Neuronal stem cell (in vitro differentiated cells): ENCODE data around the gene SMIM33.

ENCODE experiments used
- DNase-seq: peaks from one replicate; pipeline ENCODE4 v3.0.0-alpha.2; 2013; ENCODE audit warnings: low spot score
- H2AFZ ChIP-seq: one replicate; pipeline ENCODE4 v1.6.1; 2013; ENCODE audit warnings: mild to moderate bottlenecking, low read length, inconsistent platforms
- H2AK5ac ChIP-seq: 2 replicates; pipeline ENCODE4 v1.6.1; 2013; ENCODE audit warnings: low read depth, mild to moderate bottlenecking, inconsistent platforms, low read length, moderate library complexity, mixed read lengths
- H2BK120ac ChIP-seq: 2 replicates; pipeline ENCODE4 v1.6.1; 2013; ENCODE audit warnings: low read depth, mild to moderate bottlenecking, inconsistent platforms, low read length, moderate library complexity, mixed read lengths
- H2BK12ac ChIP-seq: one replicate; pipeline ENCODE4 v1.6.1; 2013; ENCODE audit warnings: low read length, inconsistent platforms
- H2BK15ac ChIP-seq: 2 replicates; pipeline ENCODE4 v1.6.1; 2013; ENCODE audit warnings: mild to moderate bottlenecking, low read length, inconsistent platforms, mixed read lengths
- H2BK5ac ChIP-seq: one replicate; pipeline ENCODE4 v1.6.1; 2013; ENCODE audit warnings: inconsistent platforms, mild to moderate bottlenecking, low read length, moderate library complexity
- H3K14ac ChIP-seq: one replicate; pipeline ENCODE4 v1.6.1; 2013; ENCODE audit warnings: low read length, inconsistent platforms
- H3K18ac ChIP-seq: 2 replicates; pipeline ENCODE4 v1.6.1; 2013; ENCODE audit warnings: low read length, inconsistent platforms
- H3K23ac ChIP-seq: 2 replicates; pipeline ENCODE4 v1.6.1; 2013; ENCODE audit warnings: low read depth, mild to moderate bottlenecking, mixed read lengths, low read length, inconsistent platforms; ENCODE audit not compliant: poor library complexity
- H3K27ac ChIP-seq: replicated peaks from 3 replicates; pipeline ENCODE4 v1.5.1; 2013; ENCODE audit warnings: low read length, inconsistent platforms
- H3K27me3 ChIP-seq, 3 experiments: 2 replicates each; pipeline ENCODE4 v1.6.1; 2013; ENCODE audit warnings: low read length in 3 of 3, mild to moderate bottlenecking in 2 of 3, inconsistent platforms in 1 of 3, low read depth in 1 of 3, mixed read lengths in 1 of 3, moderate library complexity in 1 of 3; ENCODE audit not compliant: control insufficient read depth in 3 of 3, insufficient read depth in 3 of 3
- H3K36me3 ChIP-seq, 2 donors: replicated peaks in 1 of 2; 2 replicates each; pipeline ENCODE4 v1.6.1; 2013; ENCODE audit warnings: low read length in 2 of 2; ENCODE audit not compliant: control insufficient read depth in 2 of 2, insufficient read depth in 2 of 2
- H3K4ac ChIP-seq: 2 replicates; pipeline ENCODE4 v1.6.1; 2013; ENCODE audit warnings: inconsistent platforms, mild to moderate bottlenecking, low read length, moderate library complexity
- H3K4me1 ChIP-seq, 2 donors: 1 replicate in 1 of 2; 2 replicates in 1 of 2; pipeline ENCODE4 v1.6.1; 2013; ENCODE audit warnings: low read length in 2 of 2, low read depth in 1 of 2; ENCODE audit not compliant: control insufficient read depth in 2 of 2, insufficient read depth in 1 of 2
- H3K4me2 ChIP-seq: one replicate; pipeline ENCODE4 v1.6.1; 2013; ENCODE audit warnings: mild to moderate bottlenecking, low read length, inconsistent platforms; ENCODE audit not compliant: insufficient read depth, poor library complexity, severe bottlenecking
- H3K4me3 ChIP-seq, 2 donors: 2 replicates each; pipeline ENCODE4 v1.5.1; 2013; ENCODE audit warnings: low read length in 2 of 2, mild to moderate bottlenecking in 2 of 2, inconsistent platforms in 1 of 2, moderate library complexity in 1 of 2
- H3K79me1 ChIP-seq: one replicate; pipeline ENCODE4 v1.6.1; 2013; ENCODE audit warnings: low read depth, mild to moderate bottlenecking, inconsistent platforms, low read length, moderate library complexity
- H3K9ac ChIP-seq: one replicate; pipeline ENCODE4 v1.6.1; 2013; ENCODE audit warnings: mild to moderate bottlenecking, low read depth, low read length, inconsistent platforms; ENCODE audit not compliant: poor library complexity
- H3K9me3 ChIP-seq, 2 donors: replicated peaks in 1 of 2; 2 replicates each; pipeline versions ENCODE3 to v1.6.1; 2013; ENCODE audit warnings: low read length in 2 of 2, mild to moderate bottlenecking in 2 of 2, inconsistent platforms in 1 of 2, low read depth in 1 of 2, mixed read lengths in 1 of 2, moderate library complexity in 1 of 2; ENCODE audit not compliant: control insufficient read depth in 2 of 2, insufficient read depth in 1 of 2
- H4K8ac ChIP-seq: one replicate; pipeline ENCODE4 v1.6.1; 2013; ENCODE audit warnings: low read depth, mild to moderate bottlenecking, inconsistent platforms, low read length, moderate library complexity
- H4K91ac ChIP-seq: one replicate; pipeline ENCODE4 v1.6.1; 2013; ENCODE audit warnings: low read length, low read depth, mild to moderate bottlenecking, inconsistent platforms; ENCODE audit not compliant: poor library complexity
- WGBS, 2 donors: extraction: QIAGEN DNeasy Blood & Tissue Kit; methylation state at CpG; one replicate each; pipeline ENCODE4 v1.1.7; 2013; ENCODE audit warnings: missing lambda C conversion rate in 2 of 2, mixed read lengths in 1 of 2; ENCODE audit not compliant: insufficient read length in 2 of 2, insufficient replicate concordance in 1 of 2; ENCODE audit errors: extremely low coverage in 2 of 2; 5-methylcytosine and 5-hydroxymethylcytosine counted together

The SMIM33 gene

DNA sequence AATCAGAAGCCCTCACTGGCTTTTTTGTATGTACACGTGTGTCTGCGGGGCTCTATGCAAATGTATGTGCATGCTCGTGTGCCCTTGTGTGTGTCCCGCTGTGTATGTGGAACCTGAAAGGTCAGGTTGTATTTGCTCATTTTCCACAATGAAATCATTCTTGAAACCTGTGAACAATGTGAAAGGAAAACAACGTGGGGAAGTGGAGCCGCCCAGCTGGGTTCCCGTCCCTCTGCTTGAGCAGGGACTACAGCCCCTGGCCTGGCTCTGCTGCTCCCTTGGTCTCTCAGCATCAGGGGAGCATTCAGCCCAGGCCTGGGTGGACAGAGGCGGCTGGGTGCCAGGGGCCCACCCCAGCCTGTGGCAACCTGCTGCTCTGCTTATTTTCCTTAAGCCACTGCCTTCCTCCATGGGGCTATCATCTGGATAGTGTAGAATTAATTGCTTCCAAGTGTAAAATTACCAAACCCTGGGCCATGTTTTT, 11.3 kb upstream of the SMIM33 start:
- WGBS, 2 donors = no CpG with 5 or more reads among the region's 8 CpGs
- H4K91ac ChIP-seq = no peak overlapping the region
- H3K14ac ChIP-seq = no peak overlapping the region
- no peaks in the 10 kb centered on the region for H3K9me3 ChIP-seq
- H3K4me1 ChIP-seq = peaks cover 4 to 5% of the 10 kb centered on the region in 2 donors
- peaks cover 0 to 4% (median 0%) of the 10 kb centered on the region in 3 experiments for H3K27me3 ChIP-seq
- H4K8ac ChIP-seq = no peak overlapping the region
- DNase-seq = no peak
- no peak overlapping the region for H2BK120ac ChIP-seq
- no peak overlapping the region for H3K27ac ChIP-seq
- no peaks in the 10 kb centered on the region for H3K36me3 ChIP-seq
- peak overlapping the region; percentile 40 for H2AFZ ChIP-seq
- H2AK5ac ChIP-seq = no peak overlapping the region
- H3K18ac ChIP-seq = no peak overlapping the region
- H2BK5ac ChIP-seq = no peak overlapping the region
- H2BK15ac ChIP-seq = no peak overlapping the region
- H2BK12ac ChIP-seq = no peak overlapping the region
- H3K23ac ChIP-seq = no peak overlapping the region
- H3K4me2 ChIP-seq = no peak overlapping the region
- H3K79me1 ChIP-seq = no peaks in the 10 kb centered on the region
- no peak overlapping the region for H3K4me3 ChIP-seq
- H3K9ac ChIP-seq = no peak overlapping the region
- H3K4ac ChIP-seq = no peak overlapping the region

DNA sequence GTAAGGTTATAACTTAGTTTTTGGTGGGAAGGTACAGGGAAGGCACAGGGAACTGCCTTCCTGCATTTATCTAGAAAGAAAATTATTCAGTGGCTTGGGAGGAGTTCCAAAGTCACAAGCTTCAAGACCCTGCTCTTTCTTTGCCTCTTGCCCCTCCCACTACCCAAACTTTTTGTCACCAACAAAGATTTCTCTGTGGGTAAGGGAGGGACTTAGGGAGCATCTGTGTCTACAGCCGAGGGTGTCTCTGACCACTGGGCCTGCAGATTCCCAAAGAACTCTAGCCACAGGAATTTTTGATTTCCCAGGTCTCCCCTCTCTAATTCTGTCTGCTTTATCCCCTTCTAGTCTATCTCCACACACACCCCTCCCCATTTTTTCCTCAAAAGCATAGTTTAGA, 10.3 kb upstream of the SMIM33 start:
- no peak overlapping the region for H2BK15ac ChIP-seq
- no peak overlapping the region for H2BK12ac ChIP-seq
- no peak overlapping the region for H3K23ac ChIP-seq
- H2BK5ac ChIP-seq = no peak overlapping the region
- H3K4ac ChIP-seq = no peak overlapping the region
- H3K79me1 ChIP-seq = no peaks in the 10 kb centered on the region
- H3K4me2 ChIP-seq = no peak overlapping the region
- WGBS, 2 donors = no CpG with 5 or more reads among the region's 1 CpG
- H2BK120ac ChIP-seq = no peak overlapping the region
- H3K4me3 ChIP-seq = no peak overlapping the region
- peaks cover 0 to 4% (median 0%) of the 10 kb centered on the region in 3 experiments for H3K27me3 ChIP-seq
- H4K8ac ChIP-seq = no peak overlapping the region
- no peak overlapping the region for H2AK5ac ChIP-seq
- H4K91ac ChIP-seq = no peak overlapping the region
- H3K9me3 ChIP-seq = no peaks in the 10 kb centered on the region
- no peak overlapping the region for H3K14ac ChIP-seq
- no peak for DNase-seq
- H3K18ac ChIP-seq = no peak overlapping the region
- H3K36me3 ChIP-seq = no peaks in the 10 kb centered on the region
- H3K27ac ChIP-seq = no peak overlapping the region
- no peak overlapping the region for H3K9ac ChIP-seq
- H2AFZ ChIP-seq = no peak overlapping the region
- peaks cover 4 to 5% of the 10 kb centered on the region in 2 donors for H3K4me1 ChIP-seq

DNA sequence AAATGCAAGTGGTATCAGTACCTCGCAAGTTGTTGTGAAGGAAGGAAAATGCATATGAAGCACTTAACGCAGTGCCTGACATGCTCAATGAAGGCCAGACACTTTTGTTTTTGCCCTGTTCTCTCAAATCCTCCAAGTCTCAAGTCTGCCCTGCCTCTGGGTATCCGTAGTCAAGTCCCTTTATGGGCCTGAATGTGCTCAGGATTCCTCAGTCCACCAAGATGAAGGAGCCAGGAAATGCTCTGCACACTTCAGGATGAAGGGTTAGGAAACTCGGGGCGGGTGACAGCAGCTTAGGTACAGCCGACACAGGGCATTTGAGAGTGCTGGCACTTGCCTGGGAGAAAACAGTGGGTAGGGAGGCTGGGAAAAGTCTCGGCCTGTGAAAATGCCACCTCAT, 9.6 kb upstream of the SMIM33 start:
- no CpG with 5 or more reads among the region's 7 CpGs for WGBS, 2 donors
- Histone ChIP-seq H2BK12ac (no peak overlapping the region), H3K23ac (no peak overlapping the region), H3K27me3 (peaks cover 0 to 4% (median 0%) of the 10 kb centered on the region in 3 experiments), H3K4me3 (no peak overlapping the region), H3K9me3 (no peaks in the 10 kb centered on the region), H2BK5ac (no peak overlapping the region), H3K79me1 (no peaks in the 10 kb centered on the region), H3K36me3 (no peaks in the 10 kb centered on the region), H3K4me1 (peaks cover 4 to 5% of the 10 kb centered on the region in 2 donors), H2BK15ac (no peak overlapping the region), H3K14ac (no peak overlapping the region), H4K91ac (no peak overlapping the region), H3K18ac (no peak overlapping the region), H3K27ac (no peak overlapping the region), H3K9ac (no peak overlapping the region), H2BK120ac (no peak overlapping the region), H3K4ac (no peak overlapping the region), H3K4me2 (no peak overlapping the region), H2AK5ac (no peak overlapping the region), H2AFZ (peak overlapping the region; percentile 30), H4K8ac (no peak overlapping the region)
- DNase-seq = no peak

DNA sequence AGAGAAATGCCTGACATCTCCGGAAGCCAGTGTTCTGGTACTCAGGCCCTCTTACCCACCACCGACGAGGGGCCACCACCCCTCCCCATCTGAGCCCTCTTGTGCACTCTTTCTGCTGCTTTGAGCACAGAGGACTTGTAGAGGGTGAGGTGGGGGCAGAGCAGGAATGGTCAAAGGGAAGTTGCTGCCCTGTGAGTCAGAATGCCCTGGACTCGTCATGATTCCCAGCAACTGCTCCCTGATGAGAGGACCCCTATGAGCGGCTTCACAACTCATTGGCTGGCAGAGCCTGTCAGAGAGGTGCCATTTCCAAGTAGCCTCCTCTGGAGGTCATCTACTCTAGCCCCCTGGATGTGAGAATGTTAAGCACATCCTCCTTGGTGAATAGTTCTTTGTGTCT, 9.1 kb upstream of the SMIM33 start:
- no peak overlapping the region for H3K27ac ChIP-seq
- no peak overlapping the region for H3K23ac ChIP-seq
- no peak overlapping the region for H2AK5ac ChIP-seq
- H2BK120ac ChIP-seq = no peak overlapping the region
- no peaks in the 10 kb centered on the region for H3K9me3 ChIP-seq
- peaks cover 0 to 4% (median 0%) of the 10 kb centered on the region in 3 experiments for H3K27me3 ChIP-seq
- no peaks in the 10 kb centered on the region for H3K79me1 ChIP-seq
- no CpG with 5 or more reads among the region's 5 CpGs for WGBS, 2 donors
- peaks cover 4 to 5% of the 10 kb centered on the region in 2 donors for H3K4me1 ChIP-seq
- H2BK12ac ChIP-seq = no peak overlapping the region
- no peak overlapping the region for H2BK5ac ChIP-seq
- H4K8ac ChIP-seq = no peak overlapping the region
- no peak for DNase-seq
- H3K4me3 ChIP-seq = no peak overlapping the region
- peak overlapping the region; percentile 45 for H3K18ac ChIP-seq
- no peak overlapping the region for H3K4me2 ChIP-seq
- H3K14ac ChIP-seq = no peak overlapping the region
- H2BK15ac ChIP-seq = no peak overlapping the region
- H4K91ac ChIP-seq = no peak overlapping the region
- no peaks in the 10 kb centered on the region for H3K36me3 ChIP-seq
- no peak overlapping the region for H3K4ac ChIP-seq
- no peak overlapping the region for H3K9ac ChIP-seq
- H2AFZ ChIP-seq = peak overlapping the region; percentile 78
